GM23338 (cell line): ENCODE measurements around the gene ATXN7. TPM values are rescaled to one million over a fixed set of nuclear protein-coding genes. Genes with fewer than 3 reads are reported as not detected.
A peak's percentile ranks its signal among the peaks of the same experiment; 100 is the strongest.

ENCODE experiments used
- ATAC-seq: fragments of 200-7000 bp; cut with Tn5 transposase; 3 replicates; pipeline ENCODE4 v1.9.1; 2020
- DNase-seq: peaks from one replicate; pipeline ENCODE4 v3.0.0-alpha.2; 2015; ENCODE audit warnings: low spot score
- H2AFZ ChIP-seq: fragments of 200-600 bp; sonication (generic); 2 replicates; pipeline ENCODE4 v1.8.0; 2016; ENCODE audit warnings: antibody characterized with exemption, mild to moderate bottlenecking, moderate library complexity
- H3F3A ChIP-seq: fragments of 200-600 bp; sonication (generic); replicated peaks from 2 replicates; pipeline ENCODE4 v1.8.0; 2017; ENCODE audit warnings: antibody characterized with exemption, mixed run types, low read depth
- H3K27ac ChIP-seq: fragments of 200-600 bp; sonication (generic); 2 replicates; pipeline ENCODE4 v1.6.1; 2016; ENCODE audit warnings: low read depth
- H3K27me3 ChIP-seq: fragments of 200-600 bp; sonication (generic); 2 replicates; pipeline ENCODE4 v1.8.0; 2016; ENCODE audit warnings: mild to moderate bottlenecking, mixed run types, moderate library complexity; ENCODE audit not compliant: insufficient read depth
- H3K36me3 ChIP-seq: fragments of 200-600 bp; sonication (generic); 2 replicates; pipeline ENCODE4 v1.8.0; 2016; ENCODE audit warnings: mild to moderate bottlenecking; ENCODE audit not compliant: insufficient read depth
- H3K4me1 ChIP-seq: fragments of 200-600 bp; sonication (generic); 2 replicates; pipeline ENCODE4 v1.8.0; 2016; ENCODE audit warnings: mild to moderate bottlenecking, moderate library complexity; ENCODE audit not compliant: insufficient read depth
- H3K4me2 ChIP-seq: fragments of 200-600 bp; sonication (generic); 2 replicates; pipeline ENCODE4 v1.7.1; 2017; ENCODE audit warnings: mixed run types
- H3K4me3 ChIP-seq: fragments of 200-600 bp; sonication (generic); 2 replicates; pipeline ENCODE4 v1.6.1; 2016; ENCODE audit warnings: mixed run types
- H3K79me2 ChIP-seq: fragments of 200-600 bp; sonication (generic); replicated peaks from 2 replicates; pipeline ENCODE4 v1.8.0; 2017; ENCODE audit warnings: mild to moderate bottlenecking; ENCODE audit not compliant: insufficient read depth
- H3K9me2 ChIP-seq: fragments of 200-600 bp; sonication (generic); 2 replicates; pipeline ENCODE4 v1.8.0; 2017; ENCODE audit not compliant: insufficient read depth
- H4K20me1 ChIP-seq: fragments of 200-600 bp; sonication (generic); replicated peaks from 2 replicates; pipeline ENCODE4 v1.8.0; 2017; ENCODE audit warnings: mild to moderate bottlenecking; ENCODE audit not compliant: insufficient read depth
- H3K27ac Mint-ChIP-seq: 2 replicates; pipeline ENCODE4 v1.8.0; 2020; ENCODE audit warnings: inconsistent platforms, mild to moderate bottlenecking, moderate library complexity, mixed read lengths
- H3K27me3 Mint-ChIP-seq: 3 replicates; pipeline ENCODE4 v1.8.0; 2022; ENCODE audit warnings: low read depth, mild to moderate bottlenecking, moderate library complexity, mixed read lengths, inconsistent platforms; ENCODE audit not compliant: insufficient read depth, poor library complexity
- H3K36me3 Mint-ChIP-seq: 3 replicates; pipeline ENCODE4 v1.8.0; 2021; ENCODE audit warnings: low read depth, mild to moderate bottlenecking, inconsistent platforms, moderate library complexity, mixed read lengths
- H3K4me1 Mint-ChIP-seq: 3 replicates; pipeline ENCODE4 v1.8.0; 2020; ENCODE audit warnings: mild to moderate bottlenecking, inconsistent platforms, mixed read lengths
- H3K4me3 Mint-ChIP-seq: 3 replicates; pipeline ENCODE4 v1.8.0; 2021; ENCODE audit warnings: moderate library complexity, mild to moderate bottlenecking, inconsistent platforms, mixed read lengths
- H3K9me3 Mint-ChIP-seq: 3 replicates; pipeline ENCODE4 v1.8.0; 2020; ENCODE audit warnings: moderate library complexity, mild to moderate bottlenecking, inconsistent platforms, mixed read lengths
- CREB1 ChIP-seq: fragments of 250-450 bp; sonication (Bioruptor Pico); IDR thresholded peaks from 2 replicates; pipeline ENCODE4 v1.5.0; 2020; ENCODE audit warnings: low read depth, mild to moderate bottlenecking, moderate library complexity
- CTCF ChIP-seq, 2 experiments: fragments of 200-600 bp in 1 of 2; sonication (generic) in 1 of 2; conservative IDR thresholded peaks; 2 replicates each; pipeline versions ENCODE4 v1.5.1 to v1.6.1; 2016 to 2017; ENCODE audit warnings: antibody characterized with exemption in 2 of 2, low read depth in 2 of 2, mild to moderate bottlenecking in 2 of 2, moderate library complexity in 1 of 2
- ETS1 ChIP-seq: IDR thresholded peaks from 2 replicates; pipeline ENCODE4 v1.6.1; 2016; ENCODE audit warnings: antibody characterized with exemption
- EZH2 ChIP-seq: fragments of 200-600 bp; sonication (generic); IDR thresholded peaks from one replicate; pipeline ENCODE4 v1.8.0; 2017; ENCODE audit warnings: antibody characterized with exemption, mild to moderate bottlenecking, low read depth; ENCODE audit not compliant: unreplicated experiment
- EZH2phosphoT487 ChIP-seq: fragments of 200-600 bp; sonication (generic); IDR thresholded peaks from one replicate; pipeline ENCODE4 v1.8.1; 2018; ENCODE audit warnings: antibody characterized with exemption; ENCODE audit not compliant: unreplicated experiment
- JUNB ChIP-seq: IDR thresholded peaks from one replicate; pipeline ENCODE4 v1.6.1; 2016; ENCODE audit warnings: antibody characterized with exemption; ENCODE audit not compliant: unreplicated experiment
- NANOG ChIP-seq: IDR thresholded peaks from 2 replicates; pipeline ENCODE4 v1.6.1; 2016; ENCODE audit warnings: antibody characterized with exemption, borderline replicate concordance
- POLR2AphosphoS5 ChIP-seq: IDR thresholded peaks from 2 replicates; pipeline ENCODE4 v1.6.1; 2016; ENCODE audit warnings: antibody characterized with exemption, low read depth
- REST ChIP-seq: IDR thresholded peaks from one replicate; pipeline ENCODE4 v1.6.1; 2018; ENCODE audit warnings: antibody characterized with exemption; ENCODE audit not compliant: unreplicated experiment
- STAT1 ChIP-seq: IDR thresholded peaks from one replicate; pipeline ENCODE4 v1.6.1; 2016; ENCODE audit warnings: antibody characterized with exemption; ENCODE audit not compliant: unreplicated experiment
- ZNF114 ChIP-seq: fragments of 250-450 bp; sonication (Bioruptor Pico); IDR thresholded peaks from 2 replicates; pipeline ENCODE4 v1.5.0; 2020; ENCODE audit warnings: mild to moderate bottlenecking, moderate library complexity
- ZNF331 ChIP-seq: fragments of 250-450 bp; sonication (Bioruptor Pico); IDR thresholded peaks from 2 replicates; pipeline ENCODE4 v1.5.0; 2020; ENCODE audit warnings: low read depth, mild to moderate bottlenecking, moderate library complexity
- ZNF462 ChIP-seq: fragments of 250-450 bp; sonication (Bioruptor Pico); IDR thresholded peaks from 2 replicates; pipeline ENCODE4 v1.5.0; 2020; ENCODE audit warnings: mild to moderate bottlenecking, moderate library complexity
- polyA plus RNA-seq: library from polyadenylated mRNA; unstranded; fragments of >200 nt; fragmentation: Nextera tagmentation; extraction: Ambion mirVana; gene quantifications from 2 replicates; pipeline ENCODE4 v1.2.1, GENCODE V29; 2016
- total RNA-seq: library from RNA; depleted of rRNA; stranded (reverse); fragments of >200 nt; shearing (Covaris generic); gene quantifications from 2 replicates; pipeline ENCODE4 v1.2.3, GENCODE V29; 2014

Gene ATXN7
- total and polyA plus RNA-seq, 2 experiments from 2014 or later, result 4.0 to 17.2 TPM

GRCh38 chr3:63955036-63955650 lies 91.5 kb downstream of the ATXN7 start:
- 0 out of 2 replicates have a peak overlapping the region, but pooled peaks have one; percentile 21 for H3K27ac ChIP-seq
- Mint-ChIP-seq H3K4me1 (peaks cover 66% of the 10 kb centered on the region), H3K4me3 (no peak overlapping the region), H3K27me3 (peaks cover 6% of the 10 kb centered on the region), H3K27ac (peak overlapping the region; percentile 89), H3K9me3 (no peaks in the 10 kb centered on the region), H3K36me3 (peaks cover 4% of the 10 kb centered on the region)
- H3K79me2 ChIP-seq, result 0 out of 2 replicates have a peak, but pooled peaks cover 9% of the 10 kb centered on the region
- H3K36me3 ChIP-seq, result no peaks in the 10 kb centered on the region
- no peak overlapping the region for H3K4me3 ChIP-seq
- H3K4me1 ChIP-seq, result peaks cover 61% of the 10 kb centered on the region
- DNase-seq, result no peak
- H3K9me2 ChIP-seq, result no peaks in the 10 kb centered on the region
- no peak overlapping the region for H3K4me2 ChIP-seq
- H3F3A ChIP-seq, result no peaks in the 10 kb centered on the region; the same call in 1 of the 2 replicates
- ATAC-seq, result peak; percentile 51
- no peak overlapping the region for H2AFZ ChIP-seq
- H4K20me1 ChIP-seq, result no peaks in the 10 kb centered on the region
- no peaks in the 10 kb centered on the region for H3K27me3 ChIP-seq
- TF ChIP-seq REST (no peak), EZH2phosphoT487 (no peak), ETS1 (no peak), ZNF114 (CRISPR knock-in tag) (no peak), ZNF331 (CRISPR knock-in tag) (no peak), ZNF462 (CRISPR knock-in tag) (no peak), POLR2AphosphoS5 (no peak), CTCF (conservative IDR thresholded peaks at IDR 0.05; ENCODE audit: low read depth in 2 of 2) (no peak), CREB1 (CRISPR knock-in tag) (no peak), NANOG (no peak), STAT1 (no peak), JUNB (no peak), EZH2 (no peak)
